ENCODE data around the gene HERC2.
"Not testable (repeated sequence)": the region's sequence is repeated elsewhere in the genome, so short reads cannot be mapped to it uniquely, and the experiment has no call there.

Gene HERC2

DNA sequence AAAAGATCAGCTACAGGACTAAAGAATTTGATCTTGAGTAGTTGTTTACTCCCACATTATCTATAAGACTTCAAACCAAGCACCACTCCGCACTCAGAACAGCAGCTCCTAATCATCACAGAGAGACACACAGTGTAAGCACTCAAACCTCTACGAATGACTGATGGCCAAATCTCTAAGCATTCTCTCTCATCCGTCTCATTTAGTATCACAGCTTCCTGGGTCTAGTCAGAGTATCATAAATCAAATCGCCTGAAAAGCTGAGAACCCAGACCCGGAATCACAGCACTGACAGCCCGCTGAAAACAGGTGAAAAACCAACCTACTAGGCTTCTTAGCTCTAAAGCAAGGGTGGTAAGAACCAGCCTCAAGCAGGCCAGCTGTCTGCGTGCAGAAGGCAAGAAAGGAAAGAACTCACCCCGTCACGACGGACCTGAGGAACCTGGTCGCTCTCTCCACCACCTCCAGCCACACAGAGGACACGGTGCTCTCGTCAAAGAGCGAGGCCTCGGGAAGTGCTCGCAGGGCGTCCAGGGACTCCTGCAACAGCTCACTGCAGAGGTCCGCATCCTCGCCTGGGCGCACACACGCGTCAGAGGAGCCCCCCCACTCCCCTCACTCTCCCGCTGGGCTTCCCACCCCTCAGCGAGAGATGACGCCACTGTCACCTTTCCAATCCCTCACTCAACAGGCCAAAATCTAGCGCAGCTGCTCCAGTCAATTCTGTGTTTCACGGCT lies 47.9 kb downstream of the HERC2 start:
- DNase-seq (ENCODE audit: low read depth in 2 of 2, low spot score in 1 of 2), result no peak

DNA sequence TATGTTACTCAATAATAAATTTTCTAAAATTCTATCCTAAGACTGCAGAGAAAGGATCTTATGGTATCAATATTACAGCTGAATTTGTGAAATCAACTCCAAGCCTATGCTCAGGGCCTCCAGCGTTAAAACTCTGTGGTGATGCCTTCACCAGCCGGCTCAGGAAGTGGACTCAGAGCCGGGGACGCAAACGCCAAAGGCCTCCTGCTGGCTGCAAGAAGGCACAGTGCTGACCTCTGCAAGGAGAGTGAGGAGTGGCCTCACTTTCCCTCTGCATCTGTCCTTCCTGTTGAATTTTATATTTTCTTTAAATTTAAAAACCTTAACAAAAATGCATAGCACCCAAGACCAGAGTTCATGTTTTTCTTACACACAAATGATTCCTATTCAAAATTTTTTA lies 48.5 kb downstream of the HERC2 start:
- DNase-seq (ENCODE audit: low read depth in 2 of 2, low spot score in 1 of 2), result no peak

GRCh38 chr15:28272587-28272986 lies 49.4 kb downstream of the HERC2 start:
- no peak for DNase-seq (ENCODE audit: low read depth in 2 of 2, low spot score in 1 of 2)

GRCh38 chr15:28271697-28272260 lies 50.2 kb downstream of the HERC2 start:
- no peak for DNase-seq (ENCODE audit: low read depth in 2 of 2, low spot score in 1 of 2)

DNA sequence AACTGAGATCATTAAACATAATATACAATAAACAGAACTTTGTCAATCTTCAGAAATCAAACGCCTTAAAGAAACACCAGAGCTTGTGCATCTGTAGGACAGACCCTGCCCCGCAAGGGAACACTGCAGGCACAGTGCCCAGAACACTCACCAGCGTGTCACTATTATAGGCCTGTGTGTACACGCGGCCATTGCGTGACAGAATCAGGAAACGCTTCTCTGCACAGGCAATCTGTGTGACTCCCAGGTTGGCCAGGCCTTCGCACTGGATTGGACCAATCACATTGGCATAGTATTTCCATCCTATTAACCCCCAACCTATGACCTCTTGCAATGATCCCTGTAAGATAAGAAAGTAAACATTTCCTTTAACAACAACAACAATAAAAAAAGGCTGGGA lies 52.9 kb downstream of the HERC2 start:
- DNase-seq (ENCODE audit: low read depth in 2 of 2, low spot score in 1 of 2), result no peak

DNA sequence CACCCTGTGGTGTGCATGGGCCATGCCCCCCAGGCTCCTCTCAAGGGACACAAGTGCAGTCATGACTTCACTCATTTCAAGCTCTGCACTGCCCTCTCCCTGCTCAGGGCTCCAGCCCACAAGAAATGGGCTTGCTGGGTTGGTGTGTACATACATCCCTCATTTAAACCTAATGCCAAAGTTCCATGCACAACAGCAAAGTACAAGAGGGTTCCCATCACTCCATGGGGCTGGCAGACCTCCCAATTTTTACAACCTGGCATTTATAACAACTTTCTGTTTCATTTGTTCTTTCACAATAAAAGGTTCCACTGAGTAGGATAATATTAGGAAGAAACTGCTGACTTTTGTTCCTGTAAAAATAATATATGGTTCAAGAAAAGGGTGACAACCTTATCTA lies 54.3 kb downstream of the HERC2 start:
- DNase-seq (ENCODE audit: low read depth in 2 of 2, low spot score in 1 of 2), result no peak

- no peak for DNase-seq (ENCODE audit: low read depth in 2 of 2, low spot score in 1 of 2)
Measured at GRCh38 chr15:28265334-28266019, 56.5 kb downstream of the HERC2 start.

DNA sequence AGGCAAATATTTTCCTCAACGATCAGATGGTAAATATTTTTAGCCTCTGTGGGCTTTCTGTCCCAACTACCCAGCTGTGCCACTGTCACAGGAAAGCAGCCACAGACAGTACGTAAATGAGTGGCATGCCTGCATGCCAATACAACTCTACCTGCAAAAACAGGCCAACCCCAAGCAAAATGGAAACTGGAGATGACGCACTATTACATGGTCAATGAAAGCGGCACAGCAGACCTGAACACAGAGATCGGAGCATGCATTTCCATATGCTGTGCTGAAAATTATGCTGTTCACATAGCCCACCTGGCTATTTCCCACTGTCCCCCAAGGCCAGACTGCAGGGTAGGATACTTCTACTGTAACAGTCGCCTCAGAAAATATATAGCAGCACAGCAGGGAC lies 57.8 kb downstream of the HERC2 start:
- DNase-seq (ENCODE audit: low read depth in 2 of 2, low spot score in 1 of 2), result no peak

- DNase-seq (ENCODE audit: low read depth in 2 of 2, low spot score in 1 of 2), result no peak
Measured at GRCh38 chr15:28262438-28262837, 59.5 kb downstream of the HERC2 start.

DNA sequence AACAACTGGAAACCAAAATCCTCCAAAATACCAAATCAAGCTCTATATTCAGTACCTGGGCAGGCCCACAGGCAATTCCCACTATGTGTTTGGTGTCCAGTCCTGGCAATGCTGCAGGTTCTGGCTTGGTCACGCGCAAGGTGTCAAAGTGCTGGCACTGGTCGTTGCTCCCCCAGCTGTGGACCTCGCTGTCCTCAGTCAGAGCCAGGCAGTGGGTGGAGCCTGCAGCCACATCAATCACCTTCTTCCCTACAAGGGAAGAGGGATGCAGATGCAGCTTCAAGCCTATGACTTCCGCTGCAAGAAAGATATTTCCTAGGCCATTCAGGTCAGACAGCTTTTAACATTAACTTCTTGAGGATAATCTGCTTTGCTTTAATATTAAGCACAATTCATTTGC lies 61.3 kb downstream of the HERC2 start:
- no peak for DNase-seq (ENCODE audit: low read depth in 2 of 2, low spot score in 1 of 2)

DNA sequence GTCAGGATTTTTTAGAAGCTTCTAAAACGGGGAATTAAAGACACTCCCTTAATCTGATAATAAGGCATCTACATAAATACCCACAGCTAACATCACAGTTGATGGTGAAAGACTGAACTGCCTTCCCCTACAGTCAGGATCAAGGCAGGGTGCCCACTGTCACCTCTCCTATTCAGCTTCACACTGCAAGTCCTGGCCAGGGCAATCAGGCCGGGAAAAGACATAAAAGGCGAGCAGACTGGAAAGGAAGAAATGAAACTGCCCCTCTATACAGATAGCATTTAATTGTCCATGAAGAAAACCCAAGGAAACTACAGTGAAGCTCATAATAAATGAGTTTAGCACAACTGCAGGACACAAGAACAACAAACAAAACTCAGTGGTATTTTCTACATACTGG lies 61.7 kb downstream of the HERC2 start:
- DNase-seq (ENCODE audit: low read depth in 2 of 2, low spot score in 1 of 2), result no peak

DNA sequence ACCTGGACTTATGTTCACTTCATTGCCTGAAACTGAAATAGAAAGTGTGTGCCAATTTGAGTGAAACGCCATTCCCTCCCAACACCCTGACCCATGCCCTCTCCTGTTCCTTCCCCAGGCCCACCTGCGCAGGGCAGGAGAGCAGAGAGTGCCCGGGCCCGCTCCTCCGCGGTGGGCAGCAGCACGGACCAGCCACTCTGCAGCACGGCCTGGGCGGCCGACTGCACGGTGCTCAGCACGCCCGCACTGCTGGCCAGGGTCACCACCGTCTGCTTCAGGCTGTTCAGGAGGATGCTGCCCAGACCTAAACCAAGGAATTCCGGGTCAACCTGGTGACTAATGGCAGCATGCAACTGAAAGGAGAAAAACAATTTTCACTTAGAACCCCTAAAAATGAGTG lies 66.0 kb downstream of the HERC2 start:
- no peak for DNase-seq (ENCODE audit: low read depth in 2 of 2, low spot score in 1 of 2)

GRCh38 chr15:28252831-28253230 lies 69.1 kb downstream of the HERC2 start:
- DNase-seq (ENCODE audit: low read depth in 2 of 2, low spot score in 1 of 2), result no peak

- DNase-seq (ENCODE audit: low read depth in 2 of 2, low spot score in 1 of 2), result no peak
Measured at GRCh38 chr15:28246605-28247004, 75.4 kb downstream of the HERC2 start.

DNA sequence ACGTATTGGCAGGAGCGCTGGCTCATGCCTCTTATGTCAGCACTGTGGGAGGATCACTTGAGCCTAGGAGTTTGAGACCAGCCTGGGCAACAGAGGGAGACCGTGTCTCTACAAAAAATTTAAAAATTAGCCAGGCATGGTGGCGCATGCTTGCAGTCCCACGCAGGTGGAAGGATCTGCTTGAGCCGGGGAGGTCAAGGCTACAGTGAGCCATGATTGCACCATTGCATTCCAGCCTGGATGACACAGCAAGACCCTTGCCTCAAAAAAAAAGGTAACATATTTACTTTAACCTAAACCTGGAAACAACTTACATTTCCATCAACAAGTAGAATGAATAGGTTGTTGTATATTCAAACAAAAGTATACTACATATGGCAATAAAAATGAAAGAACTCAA lies 78.1 kb downstream of the HERC2 start:
- no peak for DNase-seq (ENCODE audit: low read depth in 2 of 2, low spot score in 1 of 2)

GRCh38 chr15:28243399-28243798 lies 78.6 kb downstream of the HERC2 start:
- no peak for DNase-seq (ENCODE audit: low read depth in 2 of 2, low spot score in 1 of 2)

GRCh38 chr15:28238296-28238695 lies 83.7 kb downstream of the HERC2 start:
- DNase-seq (ENCODE audit: low read depth in 2 of 2, low spot score in 1 of 2), result not testable (repeated sequence)

DNA sequence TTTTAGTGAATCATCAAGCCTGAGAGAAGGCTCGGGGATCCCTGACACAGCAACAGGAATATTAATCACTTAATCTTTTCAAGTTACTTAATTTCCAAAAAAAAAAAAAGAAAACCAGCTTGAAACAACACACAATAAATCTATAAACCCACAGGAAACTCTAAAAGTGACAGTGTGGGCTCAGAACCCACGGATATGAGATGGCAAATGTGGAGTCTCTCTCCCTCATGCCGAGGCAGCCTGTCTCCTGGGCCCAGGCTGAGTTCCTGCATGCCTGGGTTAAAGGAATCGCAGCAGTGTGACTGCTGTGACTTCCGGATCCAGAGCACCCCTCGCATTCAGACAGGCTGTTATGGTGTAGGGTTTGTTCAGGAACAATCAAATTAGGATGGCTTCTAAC lies 90.2 kb downstream of the HERC2 start:
- DNase-seq (ENCODE audit: low read depth in 2 of 2, low spot score in 1 of 2), result not testable (repeated sequence)

DNA sequence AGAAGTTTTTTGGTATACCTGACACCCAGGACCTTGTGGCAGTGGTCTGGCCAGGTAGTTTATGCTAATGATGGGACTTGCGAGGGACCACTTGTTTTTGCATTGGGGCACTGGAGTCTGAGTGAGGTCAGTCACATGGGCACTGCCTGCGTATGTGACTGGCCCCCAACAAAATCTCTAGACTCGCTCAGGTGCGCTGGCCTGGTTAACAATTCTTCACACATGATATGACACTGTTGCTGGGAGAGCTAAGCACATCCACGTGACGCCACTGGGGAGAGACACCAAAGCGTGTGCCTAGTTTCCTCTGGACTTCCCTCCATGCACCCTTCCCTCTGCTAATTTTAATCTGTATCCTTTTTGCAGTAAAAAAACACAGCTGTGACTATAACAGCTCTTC lies 90.6 kb downstream of the HERC2 start:
- DNase-seq (ENCODE audit: low read depth in 2 of 2, low spot score in 1 of 2), result not testable (repeated sequence)

- not testable (repeated sequence) for DNase-seq (ENCODE audit: low read depth in 2 of 2, low spot score in 1 of 2)
Measured at GRCh38 chr15:28228990-28229640, 92.9 kb downstream of the HERC2 start.

GRCh38 chr15:28228096-28228495 lies 93.9 kb downstream of the HERC2 start:
- no peak for DNase-seq (ENCODE audit: low read depth in 2 of 2, low spot score in 1 of 2)

DNA sequence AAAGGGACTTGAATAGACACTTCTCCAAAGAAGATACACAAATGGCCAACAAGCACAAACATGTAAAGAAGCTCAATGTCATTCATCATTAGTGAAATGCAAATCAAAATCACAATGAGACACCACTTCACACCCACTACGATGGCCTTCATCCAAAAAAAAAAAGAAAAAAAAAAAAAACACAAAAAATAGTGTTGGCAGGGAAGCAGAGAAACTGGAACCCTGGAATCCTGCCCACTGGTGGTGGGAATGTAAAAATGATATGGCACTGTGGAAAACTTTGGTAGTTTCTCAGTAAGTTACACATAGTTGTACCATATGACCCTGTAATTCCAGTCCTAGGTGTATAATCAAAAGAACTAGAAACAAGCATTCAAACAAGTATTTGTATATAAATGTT lies 94.7 kb downstream of the HERC2 start:
- not testable (repeated sequence) for DNase-seq (ENCODE audit: low read depth in 2 of 2, low spot score in 1 of 2)

Data from stimulated activated CD8-positive, alpha-beta memory T cell treated with anti-CD3 and anti-CD28 coated beads, Interleukin-4, amount 100 ng/mL, for 1 hour (primary cell).